ENCODE measurements around the gene HK1. TPM values are rescaled to one million over a fixed set of nuclear protein-coding genes. Genes with fewer than 3 reads are reported as not detected.

Gene HK1
- total RNA-seq, 1 donor from 2014 or later = 128 TPM

DNA sequence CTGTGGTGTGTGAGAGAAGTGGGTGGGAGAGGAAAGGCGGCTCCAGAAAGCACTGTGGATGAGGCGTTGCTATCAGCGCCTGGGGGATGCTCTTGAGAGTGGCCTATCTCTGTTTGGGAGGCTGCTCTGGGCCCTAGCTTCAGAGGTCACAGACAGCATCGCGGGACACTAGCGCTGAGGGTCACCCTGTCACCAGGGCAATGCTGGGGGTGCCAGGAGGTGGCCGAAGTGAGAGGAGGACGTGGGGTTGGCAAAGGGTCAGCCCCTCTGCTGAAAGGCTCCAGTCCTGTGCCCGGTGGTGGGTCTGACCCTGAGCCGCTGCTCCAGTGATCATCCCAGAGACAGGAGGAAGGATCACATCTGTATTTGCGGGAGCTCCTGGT is 141.4 kb downstream of the HK1 start:
- intact Hi-C loops (cut with DNase I) = no loop called here
- no peak overlapping the region for H3K4me3 ChIP-seq
- no peaks in the 10 kb centered on the region for H3K36me3 ChIP-seq
- H3K27ac ChIP-seq = no peak overlapping the region
- peaks cover 0 to 2% of the 10 kb centered on the region in 2 donors for H3K4me1 ChIP-seq
- TF ChIP-seq, protein P1, sequence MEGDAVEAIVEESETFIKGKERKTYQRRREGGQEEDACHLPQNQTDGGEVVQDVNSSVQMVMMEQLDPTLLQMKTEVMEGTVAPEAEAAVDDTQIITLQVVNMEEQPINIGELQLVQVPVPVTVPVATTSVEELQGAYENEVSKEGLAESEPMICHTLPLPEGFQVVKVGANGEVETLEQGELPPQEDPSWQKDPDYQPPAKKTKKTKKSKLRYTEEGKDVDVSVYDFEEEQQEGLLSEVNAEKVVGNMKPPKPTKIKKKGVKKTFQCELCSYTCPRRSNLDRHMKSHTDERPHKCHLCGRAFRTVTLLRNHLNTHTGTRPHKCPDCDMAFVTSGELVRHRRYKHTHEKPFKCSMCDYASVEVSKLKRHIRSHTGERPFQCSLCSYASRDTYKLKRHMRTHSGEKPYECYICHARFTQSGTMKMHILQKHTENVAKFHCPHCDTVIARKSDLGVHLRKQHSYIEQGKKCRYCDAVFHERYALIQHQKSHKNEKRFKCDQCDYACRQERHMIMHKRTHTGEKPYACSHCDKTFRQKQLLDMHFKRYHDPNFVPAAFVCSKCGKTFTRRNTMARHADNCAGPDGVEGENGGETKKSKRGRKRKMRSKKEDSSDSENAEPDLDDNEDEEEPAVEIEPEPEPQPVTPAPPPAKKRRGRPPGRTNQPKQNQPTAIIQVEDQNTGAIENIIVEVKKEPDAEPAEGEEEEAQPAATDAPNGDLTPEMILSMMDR (IDR thresholded peaks at IDR 0.05) = no peak
- no peak for DNase-seq (ENCODE audit: low spot score in 2 of 2)
- H3K9me3 ChIP-seq = no peaks in the 10 kb centered on the region
- no peaks in the 10 kb centered on the region for H3K27me3 ChIP-seq

DNA sequence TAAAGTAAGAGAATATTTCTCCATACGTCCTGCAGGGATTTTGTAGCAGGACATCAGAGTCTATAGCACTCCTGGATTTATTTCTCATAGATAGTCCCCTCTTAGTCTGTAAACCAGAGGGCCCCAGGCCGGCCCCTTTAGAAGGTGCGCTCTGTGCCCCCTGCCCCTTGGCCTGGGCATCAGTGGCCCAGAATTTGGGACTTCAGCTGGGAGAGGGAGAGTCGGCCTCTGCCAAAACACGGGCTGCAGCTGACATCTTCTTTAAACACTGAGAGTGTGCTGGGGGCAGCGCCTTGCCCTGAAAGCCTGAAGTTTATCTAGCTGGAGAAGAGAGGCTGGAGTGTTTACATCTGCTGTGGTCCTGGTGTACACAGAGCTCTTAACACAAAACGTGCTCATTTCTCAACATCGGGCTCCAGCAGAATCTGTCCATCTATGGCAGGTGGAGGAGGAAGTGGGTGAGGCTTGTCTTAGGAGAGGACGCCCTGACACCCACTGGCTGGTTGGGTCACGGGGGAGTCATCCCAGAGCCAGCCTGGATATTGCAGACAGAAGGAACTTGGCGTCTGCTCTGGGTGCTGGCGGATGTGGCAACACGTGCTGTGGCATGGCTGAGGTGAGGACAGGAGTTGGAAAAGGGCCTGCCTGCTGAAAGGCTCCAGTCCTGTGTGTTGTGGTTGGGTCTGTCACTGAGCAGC is 143.5 kb downstream of the HK1 start:
- intact Hi-C loops (cut with DNase I) = no loop called here
- no peak for DNase-seq (ENCODE audit: low spot score in 2 of 2)
- Histone ChIP-seq H3K27me3 (no peaks in the 10 kb centered on the region), H3K36me3 (no peaks in the 10 kb centered on the region), H3K4me1 (peaks cover 0 to 2% of the 10 kb centered on the region in 2 donors), H3K27ac (no peak overlapping the region), H3K9me3 (no peaks in the 10 kb centered on the region), H3K4me3 (no peak overlapping the region)
- TF ChIP-seq, protein P1 (IDR thresholded peaks at IDR 0.05) = no peak

DNA sequence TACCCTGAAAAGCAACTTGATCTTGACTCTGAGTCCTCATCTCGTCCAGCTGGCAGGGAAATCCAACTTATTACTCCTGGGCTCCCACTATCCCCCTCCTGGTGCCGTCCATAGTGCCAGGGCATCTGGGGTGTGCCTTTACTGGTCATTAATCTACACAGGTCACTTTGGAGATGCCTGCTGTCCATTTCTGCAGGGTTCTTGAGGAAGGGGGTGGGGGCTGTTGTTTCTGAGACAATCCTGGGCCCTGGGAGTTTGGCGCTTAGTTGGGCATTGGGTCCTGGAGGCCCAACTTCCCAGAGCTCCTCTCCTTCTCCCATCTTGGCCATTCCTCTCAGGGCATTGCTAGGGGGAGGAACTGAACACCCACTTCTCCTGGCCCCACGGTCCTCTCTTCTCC is 144.4 kb downstream of the HK1 start:
- no peak for DNase-seq (ENCODE audit: low spot score in 2 of 2)
- Histone ChIP-seq H3K36me3 (no peaks in the 10 kb centered on the region), H3K4me3 (no peak overlapping the region), H3K27ac (no peak overlapping the region), H3K4me1 (no peaks in the 10 kb centered on the region), H3K27me3 (no peaks in the 10 kb centered on the region), H3K9me3 (no peaks in the 10 kb centered on the region)
- intact Hi-C loops (cut with DNase I) = no loop called here
- TF ChIP-seq, protein P1 (IDR thresholded peaks at IDR 0.05) = no peak

DNA sequence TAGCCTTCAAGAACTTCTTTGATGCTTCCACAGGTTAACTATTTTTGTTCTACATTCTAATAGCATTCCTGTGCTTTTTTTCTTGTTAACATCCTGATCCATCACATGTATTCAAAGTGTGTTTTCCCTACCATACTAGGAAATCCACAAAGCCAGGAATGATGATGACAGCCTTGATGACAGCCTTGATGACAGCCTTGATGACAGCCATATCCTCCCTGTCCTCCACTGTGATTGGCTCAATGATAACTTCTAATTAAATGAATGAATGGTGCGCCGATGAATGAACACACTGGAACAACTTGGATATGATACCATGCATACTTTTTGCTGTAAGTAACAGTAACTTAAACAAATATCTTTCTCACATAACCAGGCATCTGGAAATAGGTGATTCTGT is 146.7 kb downstream of the HK1 start:
- no peak overlapping the region for H3K4me3 ChIP-seq
- H3K9me3 ChIP-seq = no peaks in the 10 kb centered on the region
- intact Hi-C loops (cut with DNase I) = loop anchor here (5.0 kb wide), 1 partner anchor 212 kb away; no protein-coding TSS in a partner anchor
- H3K27ac ChIP-seq = no peak overlapping the region
- no peaks in the 10 kb centered on the region for H3K36me3 ChIP-seq
- H3K27me3 ChIP-seq = no peaks in the 10 kb centered on the region
- TF ChIP-seq, protein P1 (IDR thresholded peaks at IDR 0.05) = no peak
- H3K4me1 ChIP-seq = no peaks in the 10 kb centered on the region
- no peak for DNase-seq (ENCODE audit: low spot score in 2 of 2)

DNA sequence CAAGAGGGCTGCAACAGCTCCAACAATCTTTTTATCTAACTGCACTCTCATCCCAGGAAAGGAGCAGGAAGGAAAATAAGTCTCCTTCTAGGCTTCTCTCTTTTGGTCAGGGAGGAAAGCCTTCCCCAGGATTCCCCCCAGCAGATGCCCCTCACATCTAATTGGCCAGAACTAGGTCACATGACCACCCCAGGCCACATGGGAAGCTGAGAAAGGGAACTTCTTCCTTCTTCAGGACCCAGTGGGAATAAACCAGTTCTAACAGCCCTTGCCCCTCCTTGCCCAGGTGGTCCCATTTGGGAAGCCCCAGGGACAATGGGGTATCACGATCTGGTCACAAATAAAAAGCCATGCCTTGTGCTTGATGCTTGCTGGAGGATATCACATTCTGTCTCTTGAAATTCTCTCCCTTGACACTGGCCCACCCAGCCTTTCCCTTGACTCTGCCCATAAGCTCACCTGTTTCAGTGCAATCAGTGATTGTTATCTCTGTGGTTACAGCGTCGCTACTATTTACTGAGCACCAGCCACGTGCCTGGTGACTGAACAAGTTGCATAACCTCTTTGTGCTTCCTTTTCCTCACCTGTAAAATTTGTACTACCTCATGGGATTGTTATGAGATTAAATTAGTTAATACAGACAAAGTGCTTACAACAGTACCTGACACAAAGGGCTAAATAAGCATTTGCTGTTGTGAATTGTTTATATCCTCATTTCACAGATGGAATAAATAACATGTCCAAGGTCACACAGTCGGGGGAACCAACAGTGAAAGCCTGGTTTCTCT is 147.4 kb downstream of the HK1 start:
- intact Hi-C loops (cut with DNase I) = loop anchor here (5.0 kb wide), 1 partner anchor 212 kb away; no protein-coding TSS in a partner anchor
- no peaks in the 10 kb centered on the region for H3K9me3 ChIP-seq
- TF ChIP-seq, protein P1 (IDR thresholded peaks at IDR 0.05) = no peak

More for the DNA sequence above, 147.4 kb downstream of the HK1 start:
- Histone ChIP-seq H3K27ac (no peak overlapping the region), H3K36me3 (no peaks in the 10 kb centered on the region), H3K4me3 (no peak overlapping the region), H3K4me1 (no peaks in the 10 kb centered on the region), H3K27me3 (no peaks in the 10 kb centered on the region)
- no peak for DNase-seq (ENCODE audit: low spot score in 2 of 2)
